Measurements from ENCODE around the gene GIPC3.

DNA sequence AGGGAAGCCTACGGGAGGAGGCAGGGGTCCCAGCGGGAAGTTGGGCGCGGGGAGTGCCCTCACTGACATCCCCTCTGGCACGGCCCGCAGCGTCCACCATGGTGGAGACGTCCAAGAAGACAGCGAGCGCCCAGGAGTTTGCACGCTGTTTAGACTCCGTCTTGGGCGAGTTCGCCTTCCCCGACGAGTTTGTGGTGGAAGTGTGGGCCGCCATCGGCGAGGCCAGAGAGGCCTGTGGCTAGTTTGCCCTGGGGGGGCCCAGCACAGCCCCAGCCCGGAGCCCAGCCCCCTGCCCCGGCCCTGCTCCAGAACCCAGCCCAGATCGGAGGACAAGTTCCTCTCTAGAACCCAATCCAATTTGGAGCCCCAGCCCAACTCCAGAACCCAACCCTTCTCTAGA is 4.7 kb downstream of the GIPC3 start:
- TF ChIP-seq EZH2phosphoT487 (IDR thresholded peaks at IDR 0.05; ENCODE audit: low read depth) = no peak
- no peak for TF ChIP-seq CTCF (IDR thresholded peaks at IDR 0.05; ENCODE audit: low read depth, low read length)
